HG03575 (cell line): ENCODE results near the gene NLRC3.

Experiments
- ATAC-seq: cut with Tn5 transposase; IDR thresholded peaks from one replicate; pipeline ENCODE4 v1.9.1; 2021; ENCODE audit not compliant: unreplicated experiment, insufficient number of reproducible peaks, low FRiP score; ENCODE audit errors: extremely low read depth

The NLRC3 gene

GRCh38 chr16:3598236-3598635 lies 21.0 kb upstream of the NLRC3 start:
- ATAC-seq = no peak

- no peak for ATAC-seq
Measured at GRCh38 chr16:3597676-3598075, 20.5 kb upstream of the NLRC3 start.

DNA sequence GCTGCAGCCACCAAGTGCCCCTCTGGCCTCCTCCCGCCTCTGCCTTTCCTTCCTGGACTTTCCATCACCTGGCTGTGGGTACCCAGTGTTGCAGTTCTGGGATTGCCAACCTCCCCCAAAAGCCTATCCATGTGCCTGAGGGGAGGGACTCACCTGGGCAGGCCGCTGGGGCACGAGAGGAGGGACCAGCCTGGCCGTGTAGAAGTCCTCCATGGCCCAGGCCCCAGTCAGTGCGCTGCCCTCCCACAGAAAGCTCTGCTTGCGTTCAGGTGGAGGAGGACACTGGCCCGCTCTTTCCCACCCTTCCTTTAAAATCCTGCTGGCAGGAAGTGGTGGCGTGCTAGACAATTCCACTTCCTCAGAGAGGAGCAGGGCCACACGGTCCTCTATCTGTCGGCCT lies 20.0 kb upstream of the NLRC3 start:
- no peak for ATAC-seq

- ATAC-seq = no peak
Measured at GRCh38 chr16:3596101-3596861, 19.1 kb upstream of the NLRC3 start.

DNA sequence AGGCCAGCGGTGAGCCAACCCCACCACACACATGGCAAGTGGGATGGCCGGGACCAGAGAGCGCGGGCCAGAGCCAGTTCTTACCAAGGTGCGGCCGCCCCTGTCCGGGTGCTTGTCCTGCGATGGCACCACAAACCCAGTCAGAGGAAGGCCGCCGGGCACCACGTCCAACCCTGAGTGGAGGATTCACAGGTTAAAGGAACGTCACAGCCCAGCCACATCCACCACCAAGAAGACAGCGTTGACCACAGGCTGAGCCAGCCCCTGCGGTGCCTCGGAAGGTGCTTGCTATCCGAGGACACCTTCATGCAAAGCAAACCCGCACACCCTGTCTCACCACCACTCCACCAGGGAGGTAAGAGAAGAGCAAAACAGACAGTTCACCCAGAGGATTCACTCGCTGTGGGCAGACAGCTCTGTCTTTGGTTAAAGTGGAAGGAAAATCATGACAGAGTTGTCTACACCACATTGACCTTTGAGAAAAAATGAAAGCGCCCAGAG lies 18.4 kb upstream of the NLRC3 start:
- ATAC-seq = no peak

- no peak for ATAC-seq
Measured at GRCh38 chr16:3595110-3595486, 17.9 kb upstream of the NLRC3 start.

- no peak for ATAC-seq
Measured at GRCh38 chr16:3594316-3595109, 17.3 kb upstream of the NLRC3 start.

DNA sequence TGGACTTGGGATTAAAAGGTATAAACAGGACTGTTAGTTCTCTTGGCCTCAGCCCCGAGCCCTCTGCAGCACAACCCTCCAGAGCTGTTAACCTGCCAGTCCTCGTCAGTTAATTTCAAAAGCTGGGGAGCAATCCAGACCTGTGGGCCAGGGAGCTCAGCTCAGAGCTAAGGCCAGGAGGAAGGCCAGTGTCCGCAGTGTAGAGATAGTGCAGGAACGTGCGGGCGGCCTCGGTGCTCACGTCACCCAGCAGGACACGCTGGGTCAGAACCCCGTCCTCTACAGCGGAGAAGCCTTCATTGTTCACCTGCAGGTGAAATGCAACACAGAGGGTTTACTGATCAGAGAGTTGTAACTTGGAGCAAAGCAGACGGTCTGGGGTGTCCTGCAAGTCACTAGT lies 15.4 kb upstream of the NLRC3 start:
- ATAC-seq = no peak

DNA sequence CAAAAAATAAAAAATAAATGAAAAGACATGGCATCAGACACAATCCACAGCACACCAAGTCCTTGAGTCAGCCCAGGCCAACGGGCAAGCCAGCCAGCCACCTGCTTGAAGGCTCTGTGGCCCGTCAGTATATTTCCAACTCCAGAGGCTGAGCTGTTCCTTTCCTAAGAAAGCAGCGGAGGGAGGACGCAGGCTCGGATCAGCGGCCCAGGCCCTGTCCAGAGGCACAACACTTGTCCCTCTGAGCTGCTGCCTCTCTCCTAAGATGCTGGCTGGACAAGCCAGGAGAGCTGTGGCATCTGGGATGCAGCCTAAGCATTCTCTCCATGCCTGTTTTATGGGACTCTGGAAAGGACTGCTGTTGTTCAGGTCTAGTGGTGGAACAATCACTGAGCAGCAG lies 14.8 kb upstream of the NLRC3 start:
- no peak for ATAC-seq

GRCh38 chr16:3591436-3591803 lies 14.2 kb upstream of the NLRC3 start:
- no peak for ATAC-seq

DNA sequence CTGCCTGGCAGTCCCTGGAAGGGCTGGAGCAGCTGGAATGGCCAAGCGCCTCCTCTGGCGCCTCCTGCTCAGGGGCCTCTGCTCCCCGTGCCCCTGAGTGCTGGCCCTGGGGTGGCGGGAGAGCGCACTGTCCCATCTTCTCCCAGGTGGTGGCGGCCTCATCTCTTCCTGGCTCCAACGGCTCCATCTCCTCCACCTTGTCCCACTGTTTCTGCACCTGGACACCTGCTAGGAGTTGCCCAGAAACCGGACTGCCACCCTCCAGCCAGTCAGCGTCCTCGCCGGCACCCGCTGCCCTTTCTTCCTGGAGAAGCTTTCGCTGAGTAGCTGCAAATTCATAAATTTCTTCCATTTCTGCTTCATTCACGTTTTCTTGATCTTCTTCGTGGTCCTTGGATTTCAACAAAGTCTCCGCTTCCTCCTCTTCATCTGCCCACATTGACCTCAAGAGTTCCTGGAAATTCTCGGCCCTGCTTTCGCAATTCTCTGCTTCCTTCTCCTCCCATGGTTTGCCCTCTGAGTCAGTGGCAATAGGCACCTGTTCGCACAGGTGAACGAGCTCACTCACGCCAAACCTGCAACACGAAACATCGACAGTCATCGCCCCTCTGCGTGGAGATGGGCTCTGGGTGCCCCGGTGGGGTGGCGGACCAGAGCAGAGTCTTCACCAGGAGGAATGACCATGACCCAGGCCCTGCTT lies 13.7 kb upstream of the NLRC3 start:
- ATAC-seq = no peak

- ATAC-seq = no peak
Measured at GRCh38 chr16:3589991-3590701, 12.9 kb upstream of the NLRC3 start.

GRCh38 chr16:3589441-3589921 lies 12.3 kb upstream of the NLRC3 start:
- ATAC-seq = no peak

DNA sequence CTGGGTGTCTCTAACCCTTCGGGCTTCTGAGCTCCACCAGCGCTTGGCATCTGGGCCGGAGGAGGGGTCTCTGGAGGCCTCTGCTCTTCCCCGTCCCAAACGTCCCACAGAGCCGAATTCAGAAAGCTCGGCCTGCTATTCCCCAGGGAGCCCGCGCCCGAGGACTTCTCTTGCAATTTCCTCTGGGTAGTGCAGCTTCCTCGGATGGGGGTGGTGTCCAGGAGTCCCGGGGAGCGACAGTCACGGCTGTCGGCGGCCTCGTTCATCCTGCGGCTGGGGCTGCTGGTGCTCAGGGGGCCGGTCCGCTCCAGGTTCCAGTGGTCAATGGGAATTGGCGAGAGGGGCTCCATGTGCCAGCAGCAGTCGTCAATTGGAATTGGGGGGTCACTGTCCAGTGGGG lies 11.8 kb upstream of the NLRC3 start:
- ATAC-seq = no peak

DNA sequence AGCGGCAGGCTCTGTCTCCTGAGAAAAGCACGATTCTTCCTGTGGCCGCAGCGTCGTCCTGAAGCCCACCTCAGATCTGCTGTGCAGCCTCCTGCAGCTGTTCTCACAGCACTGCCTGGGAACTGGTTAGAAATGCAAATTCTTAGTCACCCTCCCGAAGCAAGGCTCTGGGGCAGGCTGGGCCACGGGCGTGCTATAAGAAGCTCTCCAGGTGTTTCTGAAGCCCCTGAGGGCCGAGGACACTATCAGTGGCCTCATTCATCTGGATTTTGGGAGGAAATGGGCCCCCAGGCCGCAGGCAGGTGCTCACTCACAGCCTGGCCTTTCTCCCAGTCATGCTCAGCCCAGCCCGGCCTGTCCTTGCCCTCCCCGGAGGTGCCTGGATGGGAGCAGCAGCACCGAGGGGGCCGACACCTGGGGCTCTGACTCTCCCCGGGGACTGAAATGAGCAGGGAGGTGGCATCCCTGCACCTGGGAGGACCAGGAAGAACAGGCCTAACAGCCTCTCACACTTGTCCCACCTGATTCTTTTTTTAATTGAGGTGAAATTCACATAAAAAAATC lies 10.4 kb upstream of the NLRC3 start:
- no peak for ATAC-seq

DNA sequence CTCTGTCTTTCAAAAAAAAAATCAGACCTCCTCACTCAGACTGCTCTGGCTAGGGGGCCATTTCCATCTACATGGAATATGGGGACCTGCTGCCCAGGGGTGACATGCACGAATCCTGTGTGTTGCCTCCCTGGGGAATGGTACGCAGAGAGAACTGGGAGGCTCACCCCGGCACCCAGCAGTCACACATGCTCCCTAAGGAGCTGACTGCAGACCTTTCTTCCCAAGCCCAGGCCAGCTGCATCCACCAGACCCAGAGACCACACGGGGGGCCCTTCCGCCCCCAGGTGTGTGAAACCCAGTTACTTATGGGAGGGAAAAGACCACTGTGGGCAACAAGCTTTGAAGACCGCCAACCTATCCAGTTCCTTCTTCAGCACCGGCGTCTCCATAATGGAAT lies 7.2 kb upstream of the NLRC3 start:
- no peak for ATAC-seq

DNA sequence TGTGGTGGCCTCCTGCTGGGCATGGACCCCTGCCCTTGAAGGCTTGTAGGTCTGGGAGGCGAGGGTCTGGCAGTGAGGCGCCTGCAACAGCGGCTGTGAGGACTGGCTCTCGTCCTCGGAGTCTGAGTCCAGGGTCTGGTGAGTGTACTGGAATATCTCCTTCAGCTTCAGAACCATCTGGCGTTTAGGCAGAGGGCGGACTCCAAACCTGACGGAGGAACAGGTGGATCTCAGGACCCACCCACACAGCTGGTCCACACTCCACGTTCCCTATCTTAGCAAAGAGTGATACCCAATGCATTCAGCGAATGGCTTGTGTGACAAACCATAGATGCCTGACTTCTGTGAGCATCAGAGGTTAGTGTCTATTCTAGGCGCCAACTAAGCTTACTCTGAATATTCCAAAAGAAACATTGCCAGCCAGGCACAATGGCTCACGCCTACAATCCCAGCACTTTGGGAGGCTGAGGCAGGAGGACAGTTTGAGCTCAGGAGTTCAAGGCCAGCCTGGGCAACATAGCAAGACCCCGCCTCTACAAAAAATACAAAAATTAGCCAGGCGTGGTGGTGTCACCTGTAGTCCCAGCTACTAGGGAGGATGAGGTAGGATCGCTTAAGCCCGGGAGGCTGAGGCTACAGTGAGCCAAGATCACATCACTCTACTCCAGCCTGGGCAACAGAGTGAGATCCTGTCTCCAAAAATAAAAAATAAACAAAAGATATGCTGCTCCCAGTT lies 6.3 kb upstream of the NLRC3 start:
- no peak for ATAC-seq
